GM12872 (cell line): ENCODE measurements around the gene MRPL50.

Source experiments
- TF ChIP-seq, protein P1 (sequence below): IDR thresholded peaks from 3 replicates; pipeline ENCODE4 v1.5.1; 2011; ENCODE audit warnings: low read depth, mild to moderate bottlenecking, low read length, moderate library complexity; ENCODE audit not compliant: insufficient read depth

MRPL50 gene

DNA sequence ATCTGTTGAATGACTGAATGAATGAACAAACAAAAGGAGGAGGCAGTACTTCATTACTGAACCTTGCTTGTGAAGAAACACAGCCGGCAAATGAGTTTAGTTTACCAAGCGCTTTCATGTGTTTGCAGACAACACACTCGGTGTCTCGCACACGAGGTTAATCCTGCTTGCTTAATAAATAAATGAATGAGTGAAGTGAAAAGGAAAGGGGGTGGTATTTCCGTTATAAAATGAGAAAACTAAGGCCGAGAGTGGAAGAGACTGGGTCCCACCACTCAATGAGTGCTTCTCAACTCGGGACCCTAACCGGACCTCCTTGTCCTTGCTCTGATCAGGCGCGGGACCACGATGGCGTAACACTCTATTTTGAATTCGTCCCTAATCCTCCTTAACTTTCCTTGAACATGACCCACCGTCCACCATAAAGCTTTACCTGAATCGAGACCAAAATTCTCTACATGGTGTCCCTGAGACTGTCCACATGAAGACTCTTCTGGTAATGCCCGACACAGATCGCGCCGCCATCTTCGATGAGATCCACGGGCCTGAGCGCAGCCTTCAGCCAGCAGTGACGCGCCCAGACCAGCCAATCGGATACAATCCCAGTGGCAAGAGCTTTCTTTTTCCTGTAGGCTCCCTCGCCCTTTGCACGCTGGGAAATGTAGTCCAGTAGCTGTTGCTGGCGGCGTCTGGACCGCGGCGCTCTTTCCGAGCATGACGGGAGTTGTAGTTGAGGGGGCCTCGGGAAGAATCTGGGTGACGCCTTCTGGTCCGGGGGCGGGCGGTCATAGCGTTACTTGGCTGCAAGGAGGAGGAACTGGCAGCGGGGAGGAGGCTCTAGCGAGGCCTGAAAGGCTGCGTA lies at the start of gene MRPL50, which contains the start of gene ZNF189:
MRPL50 (minus strand) TSS at position 551 of the 862 bp plus-strand sequence; CDS start at position 525, 26 bp downstream.
ZNF189 (plus strand) TSS at position 784 of the 862 bp plus-strand sequence. CDS start 306 bp downstream, outside the sequence.
- TF ChIP-seq, protein P1, sequence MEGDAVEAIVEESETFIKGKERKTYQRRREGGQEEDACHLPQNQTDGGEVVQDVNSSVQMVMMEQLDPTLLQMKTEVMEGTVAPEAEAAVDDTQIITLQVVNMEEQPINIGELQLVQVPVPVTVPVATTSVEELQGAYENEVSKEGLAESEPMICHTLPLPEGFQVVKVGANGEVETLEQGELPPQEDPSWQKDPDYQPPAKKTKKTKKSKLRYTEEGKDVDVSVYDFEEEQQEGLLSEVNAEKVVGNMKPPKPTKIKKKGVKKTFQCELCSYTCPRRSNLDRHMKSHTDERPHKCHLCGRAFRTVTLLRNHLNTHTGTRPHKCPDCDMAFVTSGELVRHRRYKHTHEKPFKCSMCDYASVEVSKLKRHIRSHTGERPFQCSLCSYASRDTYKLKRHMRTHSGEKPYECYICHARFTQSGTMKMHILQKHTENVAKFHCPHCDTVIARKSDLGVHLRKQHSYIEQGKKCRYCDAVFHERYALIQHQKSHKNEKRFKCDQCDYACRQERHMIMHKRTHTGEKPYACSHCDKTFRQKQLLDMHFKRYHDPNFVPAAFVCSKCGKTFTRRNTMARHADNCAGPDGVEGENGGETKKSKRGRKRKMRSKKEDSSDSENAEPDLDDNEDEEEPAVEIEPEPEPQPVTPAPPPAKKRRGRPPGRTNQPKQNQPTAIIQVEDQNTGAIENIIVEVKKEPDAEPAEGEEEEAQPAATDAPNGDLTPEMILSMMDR, result no peak

DNA sequence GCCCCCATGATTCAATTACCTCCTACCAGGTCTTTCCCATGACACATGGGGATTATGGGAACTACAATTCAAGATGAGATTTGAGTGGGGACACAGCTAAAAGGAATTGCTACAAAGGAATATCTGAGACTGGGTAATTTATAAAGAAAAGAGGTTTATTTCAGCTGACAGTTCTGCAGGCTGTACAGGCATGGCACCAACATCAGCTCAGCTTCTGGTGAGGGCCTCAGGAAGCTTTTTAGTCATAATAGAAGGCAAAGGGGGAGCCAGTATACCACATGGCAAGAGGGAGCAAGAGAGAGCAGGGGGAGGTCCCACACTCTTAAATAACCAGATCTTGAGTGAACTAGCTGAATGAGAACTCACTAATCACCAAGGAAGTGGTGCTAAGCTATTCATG lies 48.3 kb upstream of the MRPL50 start:
- TF ChIP-seq, protein P1, result no peak

DNA sequence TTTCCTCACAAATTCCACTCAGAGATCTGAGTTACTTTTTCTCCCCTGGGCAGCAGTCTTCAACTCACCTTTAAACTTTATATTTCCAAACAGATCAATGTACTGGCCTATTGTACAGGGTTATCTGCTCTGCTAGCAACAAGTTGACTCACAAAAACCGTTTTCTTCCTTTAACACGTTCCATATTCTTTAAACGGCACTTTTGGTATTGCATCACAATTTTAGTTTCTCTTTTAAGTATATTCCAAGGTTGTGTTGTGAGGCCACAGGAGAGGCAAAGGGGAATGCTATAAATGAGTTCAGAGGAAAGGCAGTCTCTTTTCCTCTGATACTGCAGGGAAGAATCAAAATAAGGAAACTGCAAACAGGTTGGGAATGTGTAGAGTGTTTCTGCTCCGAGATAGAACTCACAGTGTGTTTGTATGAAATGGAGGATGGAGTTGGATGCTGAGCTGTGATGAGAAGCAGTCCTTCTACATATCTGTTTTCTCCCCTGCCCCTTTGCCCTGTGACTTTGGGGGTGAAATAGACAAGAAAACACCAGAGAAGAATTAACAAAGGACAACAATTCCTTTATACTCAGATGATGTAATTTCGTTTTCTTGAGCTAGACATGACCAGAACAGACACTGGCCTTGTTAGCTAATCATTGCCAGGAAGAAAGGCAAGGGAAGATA lies 47.1 kb upstream of the MRPL50 start:
- TF ChIP-seq, protein P1, result no peak

DNA sequence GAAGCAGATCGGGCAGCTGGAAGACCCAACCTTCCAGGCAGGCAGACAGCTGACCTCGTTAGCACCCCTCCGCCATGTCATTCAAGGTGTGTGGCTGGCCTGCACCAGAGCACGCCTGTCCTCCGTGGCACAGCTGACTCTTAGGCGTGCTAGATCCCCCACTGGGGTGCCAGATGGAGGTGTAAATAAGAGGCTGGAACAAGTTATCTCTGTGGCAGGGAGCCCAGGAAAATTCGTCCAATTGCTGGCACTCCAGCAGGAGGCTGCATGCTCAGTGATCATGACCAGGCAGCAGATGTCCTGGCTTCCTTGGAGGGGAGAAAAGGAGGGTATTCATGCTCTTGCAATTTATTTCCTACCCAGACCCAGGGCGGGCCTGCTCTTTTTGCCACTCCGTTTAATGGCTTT lies 45.0 kb upstream of the MRPL50 start:
- TF ChIP-seq, protein P1, result no peak

DNA sequence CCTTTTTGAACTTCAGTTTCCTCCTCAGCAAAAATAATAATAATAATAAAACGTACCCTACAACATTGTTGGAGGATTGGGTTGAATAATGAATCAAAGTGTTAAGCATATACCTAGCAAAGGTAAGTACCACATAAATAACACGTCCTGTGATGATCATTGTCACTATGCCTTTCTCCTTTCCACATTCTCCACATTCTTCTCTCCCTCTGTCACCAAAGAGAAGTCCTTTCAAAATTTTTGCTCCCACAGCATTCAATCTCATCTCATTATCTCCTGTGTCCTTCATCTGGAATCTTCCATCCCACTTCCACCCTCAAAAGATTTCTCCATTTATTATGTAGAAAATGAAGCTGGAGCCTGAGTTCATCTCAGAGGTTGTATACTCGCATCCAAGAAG lies 44.3 kb upstream of the MRPL50 start:
- TF ChIP-seq, protein P1, result no peak

DNA sequence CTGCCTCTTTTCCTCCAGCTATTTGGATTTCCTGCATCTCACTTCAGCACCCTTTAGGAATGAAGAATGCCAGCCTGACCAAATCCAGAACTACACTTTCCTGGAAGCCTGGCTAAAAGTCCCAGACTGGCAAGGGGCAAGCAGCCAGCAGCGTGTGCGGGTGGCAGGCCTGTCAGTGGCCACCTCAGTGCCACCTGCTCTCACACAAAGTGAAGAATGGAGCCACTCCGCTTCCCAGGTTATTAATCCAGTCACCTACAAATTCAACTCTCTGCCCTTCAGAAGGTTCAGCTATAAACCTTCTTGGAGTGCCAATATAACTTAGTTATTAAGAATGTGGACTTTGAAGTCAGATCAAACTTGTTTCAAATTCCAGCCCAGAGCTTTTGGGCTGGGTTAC lies 43.9 kb upstream of the MRPL50 start:
- TF ChIP-seq, protein P1, result no peak

DNA sequence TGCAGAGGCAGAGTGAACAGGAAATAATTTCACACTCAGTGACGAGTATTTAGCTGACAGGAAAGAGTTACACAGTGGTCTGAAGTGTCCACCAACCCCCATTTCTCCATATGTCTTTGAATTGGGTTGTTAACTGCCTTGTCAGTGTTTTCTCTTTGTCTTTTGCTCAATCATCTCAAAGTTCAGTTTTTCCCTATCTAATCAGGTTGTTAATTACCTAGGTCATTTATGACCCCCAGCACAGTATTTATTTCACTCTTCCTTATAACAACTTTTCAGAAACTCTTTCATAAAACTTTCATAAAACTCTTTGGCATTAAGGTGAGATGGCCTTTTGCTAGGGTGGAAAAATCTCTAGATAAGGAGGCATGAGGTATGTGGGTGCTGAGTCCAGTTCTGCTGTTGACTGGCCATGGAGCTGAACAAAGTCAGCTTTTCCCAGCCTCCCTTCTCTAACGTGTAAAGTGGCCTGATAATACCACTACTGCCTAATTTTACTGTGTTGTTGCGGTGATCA lies 42.4 kb upstream of the MRPL50 start:
- TF ChIP-seq, protein P1, result no peak
